B cell (primary cell): ENCODE measurements around the gene BPIFB2. TPM values are rescaled to one million over a fixed set of nuclear protein-coding genes. Genes with fewer than 3 reads are reported as not detected.

ENCODE experiments used
- ATAC-seq: fragments of 200-7000 bp; cut with Tn5 transposase; one replicate; pipeline ENCODE4 v1.10.0; 2021; ENCODE audit warnings: low read depth, mild to moderate bottlenecking, moderate number of reproducible peaks, moderate library complexity
- CTCF ChIA-PET: fragments of 350-600 bp; sonication (Branson Sonifier 250); formaldehyde crosslinking; loops from one replicate; lab custom pipeline; 2021; ENCODE audit warnings: antibody characterized with exemption, inconsistent platforms; lab: Charles Lee
- POLR2A ChIA-PET: fragments of 350-600 bp; sonication (Branson Sonifier 250); formaldehyde crosslinking; loops from one replicate; lab custom pipeline; 2021; ENCODE audit warnings: antibody characterized with exemption; lab: Charles Lee
- DNase-seq: peaks from one replicate; pipeline ENCODE4 v3.0.0; 2013
- H2AFZ ChIP-seq: 2 replicates; pipeline ENCODE4 v1.6.1; 2012; ENCODE audit warnings: mild to moderate bottlenecking, low read depth, low read length; ENCODE audit not compliant: insufficient read depth, poor library complexity, severe bottlenecking
- H3K27ac ChIP-seq, 2 donors: 1 replicate in 1 of 2; 2 replicates in 1 of 2; pipeline ENCODE4 v1.5.1; 2012 to 2013; ENCODE audit warnings: low read length in 2 of 2, mild to moderate bottlenecking in 2 of 2, moderate library complexity in 1 of 2
- H3K27me3 ChIP-seq, 4 experiments: fragments of 200-600 bp in 1 of 4; sonication (generic) in 1 of 4; replicated peaks in 1 of 4; 1 replicate in 2 of 4; 2 replicates in 2 of 4; pipeline versions ENCODE4 v1.6.1 to v1.7.0; 2013 to 2016; ENCODE audit warnings: low read length in 3 of 4, mild to moderate bottlenecking in 2 of 4, mixed read lengths in 1 of 4, moderate library complexity in 1 of 4; ENCODE audit not compliant: insufficient read depth in 4 of 4, control insufficient read depth in 3 of 4; ENCODE audit errors: control extremely low read depth in 1 of 4
- H3K36me3 ChIP-seq, 2 experiments: replicated peaks in 1 of 2; 1 replicate in 1 of 2; 2 replicates in 1 of 2; pipeline versions ENCODE4 v1.6.1 to v1.7.1; 2013; ENCODE audit warnings: low read length in 1 of 2; ENCODE audit not compliant: insufficient read depth in 2 of 2, control insufficient read depth in 1 of 2; ENCODE audit errors: control extremely low read depth in 1 of 2, extremely low read depth in 1 of 2
- H3K4me1 ChIP-seq, 2 donors: fragments of 200-600 bp in 1 of 2; sonication (generic) in 1 of 2; 1 replicate in 1 of 2; 2 replicates in 1 of 2; pipeline versions ENCODE4 v1.5.1 to v1.6.1; 2013 to 2017; ENCODE audit warnings: low read length in 2 of 2; ENCODE audit not compliant: control insufficient read depth in 2 of 2, insufficient read depth in 2 of 2
- H3K4me2 ChIP-seq: replicated peaks from 2 replicates; pipeline ENCODE3; 2012; ENCODE audit warnings: mild to moderate bottlenecking, low read depth, low read length; ENCODE audit not compliant: poor library complexity, severe bottlenecking
- H3K4me3 ChIP-seq, 5 experiments: fragments of 200-600 bp in 1 of 5; sonication (generic) in 1 of 5; 1 replicate in 3 of 5; 2 replicates in 2 of 5; pipeline versions ENCODE4 v1.5.1 to v1.7.0; 2011 to 2016; ENCODE audit warnings: low read length in 4 of 5, mild to moderate bottlenecking in 4 of 5, low read depth in 2 of 5, control low read depth in 1 of 5, moderate library complexity in 1 of 5; ENCODE audit not compliant: insufficient read depth in 1 of 5; ENCODE audit errors: control extremely low read depth in 1 of 5, extremely low read depth in 1 of 5
- H3K79me2 ChIP-seq: fragments of 200-600 bp; sonication (generic); one replicate; pipeline ENCODE4 v1.6.0; 2016; ENCODE audit warnings: low read length; ENCODE audit not compliant: control insufficient read depth, insufficient read depth
- H3K9ac ChIP-seq: fragments of 200-600 bp; sonication (generic); 2 replicates; pipeline ENCODE4 v1.6.1; 2017; ENCODE audit warnings: mild to moderate bottlenecking, low read length, moderate library complexity
- H3K9me3 ChIP-seq, 3 donors: one replicate each; pipeline versions ENCODE4 v1.6.1 to v1.7.1; 2013; ENCODE audit warnings: low read length in 2 of 3; ENCODE audit not compliant: control insufficient read depth in 2 of 3, insufficient read depth in 1 of 3; ENCODE audit errors: control extremely low read depth in 1 of 3
- H4K20me1 ChIP-seq: 2 replicates; pipeline ENCODE4 v1.6.0; 2012; ENCODE audit warnings: mild to moderate bottlenecking, low read length; ENCODE audit not compliant: insufficient read depth, control insufficient read depth, poor library complexity, severe bottlenecking
- H3K27ac Mint-ChIP-seq: one replicate; pipeline ENCODE4 v1.8.0; 2021; ENCODE audit warnings: mixed read lengths
- H3K27me3 Mint-ChIP-seq: one replicate; pipeline ENCODE4 v1.8.0; 2021; ENCODE audit warnings: mixed read lengths
- H3K4me1 Mint-ChIP-seq: one replicate; pipeline ENCODE4 v1.8.0; 2021; ENCODE audit warnings: mixed read lengths
- H3K4me3 Mint-ChIP-seq: one replicate; pipeline ENCODE4 v1.8.0; 2021; ENCODE audit warnings: mixed read lengths
- H3K9me3 Mint-ChIP-seq: one replicate; pipeline ENCODE4 v1.8.0; 2022; ENCODE audit warnings: mixed read lengths; ENCODE audit not compliant: insufficient read depth
- CTCF ChIP-seq: fragments of 200-600 bp; IDR thresholded peaks from one replicate; pipeline ENCODE4 v1.8.0; 2022; ENCODE audit warnings: antibody characterized with exemption, mild to moderate bottlenecking
- EZH2 ChIP-seq: IDR thresholded peaks from 2 replicates; pipeline ENCODE4 v1.6.1; 2012; ENCODE audit warnings: borderline replicate concordance, low read depth, mild to moderate bottlenecking, moderate library complexity, low read length; ENCODE audit not compliant: insufficient read depth, poor library complexity, severe bottlenecking
- WGBS: methylation state at CpG from one replicate; pipeline ENCODE4 v1.1.5; 2013; ENCODE audit warnings: missing lambda C conversion rate; ENCODE audit not compliant: insufficient coverage; 5-methylcytosine and 5-hydroxymethylcytosine counted together
- intact Hi-C: fragments of 100-400 bp; cut with micrococcal nuclease; formaldehyde crosslinking; loops from one replicate; pipeline ENCODE4 v1.10.0; 2022
- polyA plus RNA-seq: library from polyadenylated mRNA; depleted of rRNA; stranded (reverse); fragments of >200 nt; gene quantifications from 2 replicates; pipeline ENCODE4 v1.2.3, GENCODE V29; 2012
- total RNA-seq, 2 donors: library from RNA; stranded (reverse); fragments of 120-200 nt in 1 of 2; gene quantifications; 1 replicate in 1 of 2; 2 replicates in 1 of 2; pipeline versions ENCODE4 v1.2.3 to v1.2.4, GENCODE V29; 2013 to 2022

Gene BPIFB2
- total and polyA plus RNA-seq, 2 donors (not counting 1 experiment from before 2014, with no cell fraction given), result not detected

- ChIA-PET POLR2A (no interaction called here), CTCF (interaction anchor here (0.5 kb wide), 1 partner anchor 62 kb away, joined by 3 read pairs; no protein-coding TSS in a partner anchor)
- WGBS, result 100% methylated on average over 3 of the region's 4 CpGs
- Histone ChIP-seq H3K36me3 (no peaks in the 10 kb centered on the region), H3K9ac (no peak overlapping the region), H4K20me1 (no peaks in the 10 kb centered on the region), H3K4me2 (no peak overlapping the region), H3K4me1 (peaks cover 31 to 53% of the 10 kb centered on the region in 2 donors), H3K4me3 (no peak overlapping the region), H3K79me2 (no peaks in the 10 kb centered on the region), H3K9me3 (peaks cover 0 to 15% (median 0%) of the 10 kb centered on the region in 3 donors), H3K27me3 (no peaks in the 10 kb centered on the region), H3K27ac (no peak overlapping the region), H2AFZ (no peak overlapping the region)
- Mint-ChIP-seq H3K27me3 (no peaks in the 10 kb centered on the region), H3K27ac (peak overlapping the region; percentile 68), H3K9me3 (no peaks in the 10 kb centered on the region), H3K4me1 (peaks cover 26% of the 10 kb centered on the region), H3K4me3 (no peak overlapping the region)
- intact Hi-C loops, result no loop called here
- TF ChIP-seq CTCF (no peak), EZH2 (no peak)
- ATAC-seq, result no peak
- DNase-seq, result no peak
These were observed 41.1 kb upstream of the BPIFB2 start for GRCh38 chr20:32966382-32966781.

- Histone ChIP-seq H3K9me3 (peaks cover 0 to 11% (median 0%) of the 10 kb centered on the region in 3 donors), H3K4me1 (peaks cover 38 to 60% of the 10 kb centered on the region in 2 donors), H3K9ac (no peak overlapping the region), H3K27ac (peak overlapping the region; percentile 4 to 59), H2AFZ (peak overlapping the region; percentile 25), H4K20me1 (no peaks in the 10 kb centered on the region), H3K4me3 (no peak overlapping the region), H3K4me2 (peak overlapping the region; percentile 20), H3K27me3 (no peaks in the 10 kb centered on the region), H3K79me2 (no peaks in the 10 kb centered on the region), H3K36me3 (no peaks in the 10 kb centered on the region)
- H3K4me3 Mint-ChIP-seq, result no peak overlapping the region
- peaks cover 26% of the 10 kb centered on the region for H3K4me1 Mint-ChIP-seq
- H3K9me3 Mint-ChIP-seq, result no peaks in the 10 kb centered on the region
- no peaks in the 10 kb centered on the region for H3K27me3 Mint-ChIP-seq
- intact Hi-C loops, result no loop called here
- TF ChIP-seq CTCF, result no peak
- no peak for TF ChIP-seq EZH2
- POLR2A ChIA-PET, result interaction anchor here (0.7 kb wide), 1 partner anchor 1233 kb away, joined by 3 read pairs; no protein-coding TSS in a partner anchor
- ATAC-seq, result peak; percentile 35
- peak overlapping the region; percentile 83 for H3K27ac Mint-ChIP-seq
- CTCF ChIA-PET, result no interaction called here
- WGBS, result 42% methylated on average over 14 of the region's 16 CpGs
- peak; percentile 69 for DNase-seq
These were observed 40.4 kb upstream of the BPIFB2 start for GRCh38 chr20:32966881-32967781.
